H1 (cell line): ENCODE measurements around the gene CDC42EP5. TPM values are rescaled to one million over a fixed set of nuclear protein-coding genes. Genes with fewer than 3 reads are reported as not detected.

ENCODE experiments used
- ATF3 ChIP-seq: IDR thresholded peaks from 2 replicates; pipeline ENCODE4 v1.6.1; 2011; ENCODE audit warnings: low read depth, mild to moderate bottlenecking, low read length; ENCODE audit not compliant: insufficient read depth
- CHD1 ChIP-seq: IDR thresholded peaks from 2 replicates; pipeline ENCODE4 v1.6.1; 2012; ENCODE audit warnings: low read depth, low read length, improper control_type of control experiment
- CREB1 ChIP-seq: IDR thresholded peaks from 2 replicates; pipeline ENCODE4 v1.6.1; 2012; ENCODE audit warnings: inconsistent platforms
- CTCF ChIP-seq, 3 experiments: IDR thresholded peaks; 1 replicate in 2 of 3; 2 replicates in 1 of 3; pipeline versions ENCODE4 v1.5.1 to v1.6.1; 2011; ENCODE audit warnings: low read length in 3 of 3, mild to moderate bottlenecking in 3 of 3, inconsistent platforms in 2 of 3, low read depth in 1 of 3, moderate library complexity in 1 of 3; ENCODE audit not compliant: insufficient read depth in 1 of 3; ENCODE audit errors: control extremely low read depth in 1 of 3
- JUN ChIP-seq: IDR thresholded peaks from 2 replicates; pipeline ENCODE4 v1.6.1; 2011; ENCODE audit warnings: low read depth, mild to moderate bottlenecking, improper control_type of control experiment, low read length
- MAFK ChIP-seq: IDR thresholded peaks from 2 replicates; pipeline ENCODE4 v1.6.1; 2012; ENCODE audit warnings: low read depth, mild to moderate bottlenecking, improper control_type of control experiment, low read length
- POLR2A ChIP-seq, 2 experiments: IDR thresholded peaks; 1 replicate in 1 of 2; 2 replicates in 1 of 2; pipeline ENCODE4 v1.6.1; 2011; ENCODE audit warnings: low read depth in 2 of 2, low read length in 2 of 2, mild to moderate bottlenecking in 2 of 2; ENCODE audit errors: control extremely low read depth in 1 of 2
- POU5F1 ChIP-seq: IDR thresholded peaks from 2 replicates; pipeline ENCODE4 v1.6.1; 2011; ENCODE audit warnings: low read depth, mild to moderate bottlenecking, low read length, moderate library complexity
- RNF2 ChIP-seq: fragments of 200-900, 300-1000 bp; sonication (generic); IDR thresholded peaks from 2 replicates; pipeline ENCODE4 v1.7.1; 2016; ENCODE audit warnings: borderline replicate concordance, low read depth, mild to moderate bottlenecking, antibody characterized with exemption, low read length; ENCODE audit not compliant: poor library complexity, severe bottlenecking; ENCODE audit errors: missing control alignments
- SAP30 ChIP-seq: fragments of 300-600 bp; sonication (generic); IDR thresholded peaks from 2 replicates; pipeline ENCODE4 v1.7.1; 2012; ENCODE audit warnings: low read length, moderate library complexity, mild to moderate bottlenecking, inconsistent platforms; ENCODE audit not compliant: insufficient read depth, insufficient replicate concordance
- SIRT6 ChIP-seq: IDR thresholded peaks from one replicate; pipeline ENCODE4 v1.7.1; 2012; ENCODE audit warnings: low read length, inconsistent platforms
- SP4 ChIP-seq: IDR thresholded peaks from 2 replicates; pipeline ENCODE4 v1.6.1; 2012; ENCODE audit warnings: low read length, inconsistent platforms
- TBP ChIP-seq: IDR thresholded peaks from 2 replicates; pipeline ENCODE4 v1.6.1; 2011; ENCODE audit warnings: low read depth, low read length, improper control_type of control experiment
- USF2 ChIP-seq: IDR thresholded peaks from 2 replicates; pipeline ENCODE4 v1.6.1; 2011; ENCODE audit warnings: low read length, improper control_type of control experiment
- polyA plus RNA-seq, 7 experiments: library from polyadenylated mRNA; depleted of rRNA in 3 of 7; stranded (reverse) in 5 of 7; unstranded in 2 of 7; fragments of >200 nt in 5 of 7; fragments of 200-250 nt in 2 of 7; gene quantifications; 1 replicate in 5 of 7; 2 replicates in 1 of 7; 4 replicates in 1 of 7; pipeline versions ENCODE4 v1.2.1 to v1.2.3, GENCODE V29; 2011 to 2013; ENCODE audit warnings: missing spikeins in 2 of 7, mixed read lengths in 2 of 7
- total RNA-seq: library from RNA; stranded (reverse); fragmentation: NEBNext Ultra II Directional; extraction: Animal tissue kit (Norgen Biotek cat#: 25700); gene quantifications from 2 replicates; pipeline ENCODE4 v1.2.1, GENCODE V29; 2021

Gene CDC42EP5
- total and polyA plus RNA-seq, 2 of the 8 experiments (the other 6 are each of a cell fraction or from before 2014, with no cell fraction given): 1.8 to 2.1 TPM

GRCh38 chr19:54470991-54471782, 1.9 kb downstream of the CDC42EP5 start (continued):
- no peak for TF ChIP-seq RNF2
- TF ChIP-seq POLR2A (IDR thresholded peaks at IDR 0.05; ENCODE audit: control extremely low read depth in 1 of 2, low read depth in 2 of 2, low read length in 2 of 2): peak in 1 of 2 experiments; percentile 31; a peak in 1 of 3 replicates
- TF ChIP-seq CTCF (IDR thresholded peaks at IDR 0.05; ENCODE audit: control extremely low read depth in 1 of 3, insufficient read depth in 1 of 3, low read depth in 1 of 3, low read length in 3 of 3): no peak
- TF ChIP-seq ATF3: no peak
- TF ChIP-seq JUN: no peak
- no peak for TF ChIP-seq CHD1
- no peak for TF ChIP-seq SP4
- no peak for TF ChIP-seq CREB1
- TF ChIP-seq USF2: no peak
- TF ChIP-seq TBP: no peak
- no peak for TF ChIP-seq MAFK
- no peak for TF ChIP-seq SIRT6
- TF ChIP-seq POU5F1: no peak
- no peak for TF ChIP-seq SAP30
